ENCODE results near the gene CALML5. TPM values are rescaled to one million over a fixed set of nuclear protein-coding genes. Genes with fewer than 3 reads are reported as not detected.

CALML5 gene
- total RNA-seq, 1 experiment from 2014 or later, result not detected

GRCh38 chr10:5526691-5527331, 27.4 kb upstream of the CALML5 start:
- Histone ChIP-seq H3K9me3 (ENCODE audit: control insufficient read depth, insufficient read depth, low read depth, low read length) (no peaks in the 10 kb centered on the region), H3K27ac (ENCODE audit: low read length) (no peak overlapping the region), H3K27me3 (ENCODE audit: control insufficient read depth, insufficient read depth, low read length) (no peaks in the 10 kb centered on the region), H3K4me3 (ENCODE audit: low read depth in 2 of 2, low read length in 2 of 2) (no peak overlapping the region), H3K4me1 (ENCODE audit: control insufficient read depth, insufficient read depth, low read length) (no peaks in the 10 kb centered on the region), H3K36me3 (ENCODE audit: control insufficient read depth, insufficient read depth, low read length) (no peaks in the 10 kb centered on the region)
- ChIA-PET POLR2A (no interaction called here), CTCF (no interaction called here)
- TF ChIP-seq REST (IDR thresholded peaks at IDR 0.05; ENCODE audit: insufficient read depth in 1 of 2, low read depth in 2 of 2, low read length in 1 of 2) (no peak), SIN3A (IDR thresholded peaks at IDR 0.05; ENCODE audit: borderline replicate concordance, insufficient read depth, low read depth, low read length) (no peak), POLR2AphosphoS5 (IDR thresholded peaks at IDR 0.05; ENCODE audit: low read depth, low read length) (no peak), TCF7L2 (IDR thresholded peaks at IDR 0.05; ENCODE audit: low read depth, low read length) (no peak), CTCF (IDR thresholded peaks at IDR 0.05) (no peak)
- BruUV-seq (replicated peaks), result no TSS peak
- DNase-seq (ENCODE audit: low read depth, low spot score) (no peak), ATAC-seq (no peak)
- in situ Hi-C loops (cut with HindIII; ENCODE audit: low pct_unique_long_range_greater_than_20kb, low sequenced_read_pairs) (no loop called here), intact Hi-C loops (cut with micrococcal nuclease; ENCODE audit: unreplicated experiment) (no loop called here)

- ChIA-PET POLR2A (no interaction called here), CTCF (no interaction called here)
- in situ Hi-C loops (cut with HindIII; ENCODE audit: low pct_unique_long_range_greater_than_20kb, low sequenced_read_pairs), result no loop called here
- BruUV-seq (replicated peaks), result no TSS peak
- TF ChIP-seq REST (IDR thresholded peaks at IDR 0.05; ENCODE audit: insufficient read depth in 1 of 2, low read depth in 2 of 2, low read length in 1 of 2) (no peak), POLR2AphosphoS5 (IDR thresholded peaks at IDR 0.05; ENCODE audit: low read depth, low read length) (no peak), CTCF (IDR thresholded peaks at IDR 0.05) (no peak), TCF7L2 (IDR thresholded peaks at IDR 0.05; ENCODE audit: low read depth, low read length) (no peak), SIN3A (IDR thresholded peaks at IDR 0.05; ENCODE audit: borderline replicate concordance, insufficient read depth, low read depth, low read length) (no peak)
- H3K4me3 ChIP-seq (ENCODE audit: low read depth in 2 of 2, low read length in 2 of 2), result no peak overlapping the region
- no peak overlapping the region for H3K27ac ChIP-seq (ENCODE audit: low read length)
- no peaks in the 10 kb centered on the region for H3K9me3 ChIP-seq (ENCODE audit: control insufficient read depth, insufficient read depth, low read depth, low read length)
- no peaks in the 10 kb centered on the region for H3K36me3 ChIP-seq (ENCODE audit: control insufficient read depth, insufficient read depth, low read length)
- H3K27me3 ChIP-seq (ENCODE audit: control insufficient read depth, insufficient read depth, low read length), result no peaks in the 10 kb centered on the region
- DNase-seq (ENCODE audit: low read depth, low spot score), result no peak
- no peaks in the 10 kb centered on the region for H3K4me1 ChIP-seq (ENCODE audit: control insufficient read depth, insufficient read depth, low read length)
- intact Hi-C loops (cut with micrococcal nuclease; ENCODE audit: unreplicated experiment), result no loop called here
- no peak for ATAC-seq
Observed at GRCh38 chr10:5525561-5526341, 26.4 kb upstream of the CALML5 start.
